GM13977 (cell line): Measurements from ENCODE around the gene LENG1.

ENCODE experiments used
- DNase-seq: peaks from one replicate; pipeline ENCODE4 v3.0.0; 2012; ENCODE audit warnings: low spot score
- in situ Hi-C: fragments of 300-500 bp; cut with MboI; formaldehyde crosslinking; loops from one replicate; pipeline ENCODE4 v1.12.0; 2022; ENCODE audit warnings: low sequenced_read_pairs, low pct_unique_long_range_greater_than_20kb, mixed read lengths, inconsistent platforms; ENCODE audit not compliant: unreplicated experiment
- TF ChIP-seq, protein P1 (sequence below): IDR thresholded peaks from 2 replicates; pipeline ENCODE4 v1.5.1; 2012; ENCODE audit warnings: mild to moderate bottlenecking, control low read depth; ENCODE audit not compliant: insufficient read depth; ENCODE audit errors: extremely low read depth, missing control alignments

LENG1 gene

DNA sequence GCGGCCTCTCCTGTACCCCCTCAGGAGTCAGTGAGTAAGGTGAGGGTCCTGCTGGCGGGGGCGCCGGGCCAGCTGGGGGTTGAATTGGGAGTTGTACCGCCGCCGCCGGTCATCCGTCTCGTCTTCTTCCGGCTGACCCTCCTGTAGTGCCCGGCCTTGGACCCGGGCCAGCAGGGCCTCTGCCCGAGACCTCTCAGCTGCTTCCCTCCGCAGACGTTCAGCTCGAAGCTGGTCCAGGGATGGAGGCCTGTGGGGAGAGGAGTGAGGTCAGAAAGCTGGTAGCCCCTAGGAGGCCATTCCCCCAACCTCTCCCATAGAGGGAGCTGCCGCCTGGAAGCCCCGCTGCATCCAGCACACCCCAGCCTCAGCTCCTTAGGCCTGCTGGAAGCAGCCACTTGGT, 3.8 kb downstream of the LENG1 start:
- TF ChIP-seq, protein P1, sequence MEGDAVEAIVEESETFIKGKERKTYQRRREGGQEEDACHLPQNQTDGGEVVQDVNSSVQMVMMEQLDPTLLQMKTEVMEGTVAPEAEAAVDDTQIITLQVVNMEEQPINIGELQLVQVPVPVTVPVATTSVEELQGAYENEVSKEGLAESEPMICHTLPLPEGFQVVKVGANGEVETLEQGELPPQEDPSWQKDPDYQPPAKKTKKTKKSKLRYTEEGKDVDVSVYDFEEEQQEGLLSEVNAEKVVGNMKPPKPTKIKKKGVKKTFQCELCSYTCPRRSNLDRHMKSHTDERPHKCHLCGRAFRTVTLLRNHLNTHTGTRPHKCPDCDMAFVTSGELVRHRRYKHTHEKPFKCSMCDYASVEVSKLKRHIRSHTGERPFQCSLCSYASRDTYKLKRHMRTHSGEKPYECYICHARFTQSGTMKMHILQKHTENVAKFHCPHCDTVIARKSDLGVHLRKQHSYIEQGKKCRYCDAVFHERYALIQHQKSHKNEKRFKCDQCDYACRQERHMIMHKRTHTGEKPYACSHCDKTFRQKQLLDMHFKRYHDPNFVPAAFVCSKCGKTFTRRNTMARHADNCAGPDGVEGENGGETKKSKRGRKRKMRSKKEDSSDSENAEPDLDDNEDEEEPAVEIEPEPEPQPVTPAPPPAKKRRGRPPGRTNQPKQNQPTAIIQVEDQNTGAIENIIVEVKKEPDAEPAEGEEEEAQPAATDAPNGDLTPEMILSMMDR = no peak

DNA sequence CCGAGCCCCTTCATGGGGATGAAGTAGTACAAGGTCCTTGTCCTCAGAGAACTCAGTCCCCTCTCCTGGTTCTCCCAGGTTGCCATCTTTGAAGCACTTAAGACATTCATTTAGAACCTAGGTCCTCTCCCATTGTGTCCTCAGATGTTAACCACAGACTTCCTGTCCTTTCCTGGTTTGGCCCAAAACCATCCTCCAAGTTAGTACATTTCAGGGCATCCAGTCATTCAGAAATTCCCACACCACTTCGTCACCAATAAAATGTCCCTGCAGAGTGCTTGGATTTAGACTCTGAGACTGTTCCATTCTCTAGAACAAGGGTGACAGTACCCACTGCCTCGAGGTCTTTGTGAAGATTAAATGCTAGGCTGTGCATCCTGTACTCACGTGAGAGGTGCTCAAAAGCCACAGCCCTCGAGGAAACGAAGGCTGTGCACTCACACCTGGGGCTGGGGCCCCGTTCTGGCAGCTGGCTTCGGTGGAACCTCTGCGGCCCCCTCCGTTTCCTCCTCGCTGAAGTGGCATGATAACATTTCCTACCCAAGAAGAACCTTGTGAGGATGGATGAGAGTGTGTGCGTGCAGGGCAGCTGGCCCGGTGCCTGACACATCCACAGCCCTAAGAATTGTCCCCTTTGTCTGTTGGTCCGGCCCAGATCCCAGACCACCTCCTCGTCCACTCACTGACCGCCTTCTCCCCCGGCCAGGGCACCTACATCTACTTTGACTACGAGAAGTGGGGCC, 4.7 kb downstream of the LENG1 start:
- TF ChIP-seq, protein P1 = no peak
- no peak for DNase-seq
- in situ Hi-C loops = no loop called here

More for the DNA sequence above, 3.8 kb downstream of the LENG1 start:
- in situ Hi-C loops = no loop called here
- no peak for DNase-seq

DNA sequence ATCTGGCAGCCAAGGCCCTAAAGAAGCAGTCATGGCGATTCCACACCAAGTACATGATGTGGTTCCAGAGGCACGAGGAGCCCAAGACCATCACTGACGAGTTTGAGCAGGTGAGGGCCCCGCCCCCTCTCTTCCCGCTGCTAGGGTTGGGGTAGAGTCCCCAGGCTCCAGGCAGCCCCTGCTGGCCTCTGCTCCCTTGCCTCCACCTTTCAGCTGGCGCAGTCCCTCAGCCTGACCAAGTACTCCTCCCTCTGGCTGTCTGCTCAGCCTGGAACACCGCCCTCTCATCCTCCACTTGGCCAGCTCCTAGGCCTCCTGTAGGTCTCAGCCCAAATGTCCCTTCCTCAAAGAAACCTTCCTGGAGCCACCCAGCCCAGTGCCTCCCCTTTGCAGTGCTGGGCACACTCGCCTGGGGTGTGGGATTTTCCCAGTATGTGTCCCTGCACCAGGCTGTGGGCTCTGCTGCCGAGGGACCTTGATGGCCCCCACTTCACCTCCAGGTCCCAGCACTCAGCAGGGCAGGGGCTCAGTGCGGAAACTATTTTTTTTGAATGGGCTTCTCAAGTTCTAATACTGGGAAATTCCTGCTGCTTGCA, 5.7 kb downstream of the LENG1 start:
- DNase-seq = no peak
- in situ Hi-C loops = no loop called here
- TF ChIP-seq, protein P1 = no peak

DNA sequence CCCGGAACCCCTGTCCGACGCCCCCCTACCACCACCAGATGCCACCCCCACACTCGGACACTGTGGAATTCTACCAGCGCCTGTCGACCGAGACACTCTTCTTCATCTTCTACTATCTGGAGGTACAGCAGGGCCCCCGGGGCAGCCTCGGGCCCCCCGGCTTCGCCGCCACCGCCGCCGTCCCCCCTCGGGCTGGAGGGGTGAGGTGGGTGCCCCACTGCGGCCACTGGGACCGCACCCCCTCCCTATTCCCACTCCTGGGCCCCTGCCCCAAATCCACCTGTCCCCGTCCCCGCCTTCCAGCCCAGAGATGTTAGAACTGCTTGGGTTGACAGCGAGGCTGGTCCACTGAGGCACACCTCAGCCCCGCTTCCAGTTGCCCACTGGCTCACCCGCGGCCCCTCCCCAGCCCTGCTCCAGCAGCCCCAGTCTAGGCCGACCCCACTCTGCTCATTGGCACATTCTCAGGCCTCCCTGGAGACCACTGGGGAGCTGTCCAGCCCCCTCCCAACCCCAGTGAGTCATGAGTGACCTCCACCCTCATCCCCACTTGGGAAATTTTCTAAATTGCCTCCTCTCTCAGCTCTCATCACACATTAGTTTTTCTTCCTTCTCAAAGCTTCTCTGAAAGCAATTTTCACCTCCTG, 6.5 kb downstream of the LENG1 start:
- no peak for DNase-seq
- TF ChIP-seq, protein P1 = no peak
- in situ Hi-C loops = no loop called here

DNA sequence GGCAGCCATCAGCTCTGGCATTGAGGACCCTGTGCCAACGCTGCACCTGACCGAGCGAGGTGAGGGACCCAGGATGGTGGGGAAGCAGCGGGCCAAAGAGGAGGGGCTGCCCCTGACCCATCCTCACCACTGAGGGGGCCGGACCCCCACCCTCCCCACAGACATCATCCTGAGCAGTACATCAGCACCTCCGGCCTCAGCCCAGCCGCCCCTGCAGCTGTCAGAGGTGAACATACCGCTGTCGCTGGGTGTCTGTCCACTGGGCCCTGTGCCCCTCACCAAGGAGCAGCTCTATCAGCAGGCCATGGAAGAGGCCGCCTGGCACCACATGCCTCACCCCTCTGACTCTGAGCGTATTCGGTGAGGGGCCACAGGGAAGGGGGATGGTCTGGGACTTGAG, 7.3 kb downstream of the LENG1 start:
- TF ChIP-seq, protein P1 = no peak
- DNase-seq = no peak
- in situ Hi-C loops = no loop called here

DNA sequence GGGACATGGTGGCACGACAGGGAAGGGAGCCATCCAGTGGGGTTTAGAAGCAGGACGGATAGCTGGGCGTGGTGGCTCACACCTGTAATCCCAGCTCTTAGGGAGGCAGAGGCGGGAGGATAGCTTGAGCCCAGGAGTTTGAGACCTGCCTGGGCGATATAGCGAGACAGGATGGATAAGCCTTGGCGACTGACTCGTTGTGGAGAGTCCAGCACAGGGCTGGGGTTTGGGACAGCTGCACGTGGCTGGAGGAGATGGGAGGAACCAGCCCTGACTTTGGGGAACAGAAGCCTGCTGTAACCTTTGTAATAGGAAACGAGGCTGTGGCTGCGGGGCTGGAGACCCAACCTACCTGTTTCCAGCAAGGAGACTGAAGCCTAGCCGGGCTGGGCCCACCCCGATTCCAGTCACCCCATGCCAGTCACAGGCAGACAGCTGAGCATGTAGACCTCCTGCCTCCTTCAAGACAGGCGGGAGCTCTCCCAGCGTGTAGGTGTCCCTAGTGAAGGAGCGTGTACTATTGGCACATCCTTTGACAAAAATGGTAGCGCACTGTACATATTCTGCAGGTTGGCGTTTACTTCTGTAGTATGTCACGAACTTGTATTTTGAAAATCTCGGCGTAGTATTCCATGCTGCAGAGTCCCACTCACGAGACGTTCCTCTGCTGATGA, 8.0 kb downstream of the LENG1 start:
- in situ Hi-C loops = no loop called here
- TF ChIP-seq, protein P1 = no peak
- no peak for DNase-seq
